Measurements from ENCODE around the gene IFT88. TPM values are rescaled to one million over a fixed set of nuclear protein-coding genes. Genes with fewer than 3 reads are reported as not detected.

IFT88 gene
- total and polyA plus RNA-seq, 7 donors, result 6.6 to 21.8 (median 13.8) TPM

DNA sequence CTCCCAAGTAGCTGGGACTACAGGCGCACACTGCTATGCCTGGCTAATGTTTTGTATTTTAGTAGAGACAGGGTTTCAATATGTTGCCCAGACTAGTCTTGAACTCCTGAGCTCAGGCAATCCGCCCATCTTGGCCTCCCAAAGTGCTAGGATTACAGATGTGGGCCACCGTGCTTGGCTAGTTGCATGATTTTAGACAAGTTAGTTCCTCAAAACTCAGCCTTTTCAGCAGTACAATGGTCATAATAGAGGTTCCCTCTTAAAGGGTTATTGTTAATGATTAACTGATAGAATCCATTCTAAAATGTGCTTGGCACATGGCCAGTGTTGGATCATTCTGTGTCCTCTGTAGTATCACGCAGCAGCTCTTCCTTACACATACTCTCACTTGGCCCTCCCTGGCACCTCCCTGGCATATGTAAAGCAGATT lies 19.5 kb upstream of the IFT88 start:
- Histone ChIP-seq H3K36me3 (no peaks in the 10 kb centered on the region), H3K4me3 (no peak overlapping the region), H3K27ac (no peak overlapping the region), H3K4me1 (no peaks in the 10 kb centered on the region), H3K9me3 (no peaks in the 10 kb centered on the region), H3K27me3 (no peaks in the 10 kb centered on the region)
- no peak for DNase-seq
- intact Hi-C loops (cut with DNase I), result no loop called here
- TF ChIP-seq POLR2A (IDR thresholded peaks at IDR 0.05), result no peak
- TF ChIP-seq POLR2AphosphoS5 (IDR thresholded peaks at IDR 0.05), result no peak
- WGBS, 2 donors, result 38 to 70% methylated on average over 4 of the region's 4 CpGs

DNA sequence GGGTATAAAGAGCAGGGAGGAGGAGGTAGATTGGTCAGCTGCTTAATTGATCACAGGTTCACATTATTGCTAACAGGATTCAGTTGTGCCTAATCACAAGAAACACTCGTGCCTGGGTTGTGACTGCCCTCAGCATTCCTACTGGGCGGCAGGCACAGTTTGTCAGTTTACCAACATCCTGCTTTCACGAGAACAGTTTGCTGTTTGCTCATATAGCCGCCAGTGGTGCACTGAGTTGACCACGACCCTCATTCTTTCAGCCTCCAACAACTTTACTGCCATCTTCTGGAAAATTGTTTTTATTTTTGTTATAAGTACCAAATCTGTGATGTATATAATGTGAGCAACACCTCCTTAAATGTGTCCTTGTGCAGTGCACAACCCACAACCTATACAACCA lies 16.2 kb upstream of the IFT88 start:
- H3K27me3 ChIP-seq, result no peaks in the 10 kb centered on the region
- H3K9me3 ChIP-seq, result no peaks in the 10 kb centered on the region
- intact Hi-C loops (cut with DNase I), result no loop called here
- DNase-seq, result no peak
- WGBS, 2 donors, result 57 to 67% methylated on average over 5 of the region's 5 CpGs
- no peak for TF ChIP-seq POLR2A (IDR thresholded peaks at IDR 0.05)
- TF ChIP-seq, protein P1, sequence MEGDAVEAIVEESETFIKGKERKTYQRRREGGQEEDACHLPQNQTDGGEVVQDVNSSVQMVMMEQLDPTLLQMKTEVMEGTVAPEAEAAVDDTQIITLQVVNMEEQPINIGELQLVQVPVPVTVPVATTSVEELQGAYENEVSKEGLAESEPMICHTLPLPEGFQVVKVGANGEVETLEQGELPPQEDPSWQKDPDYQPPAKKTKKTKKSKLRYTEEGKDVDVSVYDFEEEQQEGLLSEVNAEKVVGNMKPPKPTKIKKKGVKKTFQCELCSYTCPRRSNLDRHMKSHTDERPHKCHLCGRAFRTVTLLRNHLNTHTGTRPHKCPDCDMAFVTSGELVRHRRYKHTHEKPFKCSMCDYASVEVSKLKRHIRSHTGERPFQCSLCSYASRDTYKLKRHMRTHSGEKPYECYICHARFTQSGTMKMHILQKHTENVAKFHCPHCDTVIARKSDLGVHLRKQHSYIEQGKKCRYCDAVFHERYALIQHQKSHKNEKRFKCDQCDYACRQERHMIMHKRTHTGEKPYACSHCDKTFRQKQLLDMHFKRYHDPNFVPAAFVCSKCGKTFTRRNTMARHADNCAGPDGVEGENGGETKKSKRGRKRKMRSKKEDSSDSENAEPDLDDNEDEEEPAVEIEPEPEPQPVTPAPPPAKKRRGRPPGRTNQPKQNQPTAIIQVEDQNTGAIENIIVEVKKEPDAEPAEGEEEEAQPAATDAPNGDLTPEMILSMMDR (IDR thresholded peaks at IDR 0.05), result no peak
- TF ChIP-seq POLR2AphosphoS5 (IDR thresholded peaks at IDR 0.05), result no peak
- TF ChIP-seq EP300 (IDR thresholded peaks at IDR 0.05), result no peak
- H3K27ac ChIP-seq, result no peak overlapping the region
- H3K4me1 ChIP-seq, result no peaks in the 10 kb centered on the region
- no peaks in the 10 kb centered on the region for H3K36me3 ChIP-seq
- no peak overlapping the region for H3K4me3 ChIP-seq

DNA sequence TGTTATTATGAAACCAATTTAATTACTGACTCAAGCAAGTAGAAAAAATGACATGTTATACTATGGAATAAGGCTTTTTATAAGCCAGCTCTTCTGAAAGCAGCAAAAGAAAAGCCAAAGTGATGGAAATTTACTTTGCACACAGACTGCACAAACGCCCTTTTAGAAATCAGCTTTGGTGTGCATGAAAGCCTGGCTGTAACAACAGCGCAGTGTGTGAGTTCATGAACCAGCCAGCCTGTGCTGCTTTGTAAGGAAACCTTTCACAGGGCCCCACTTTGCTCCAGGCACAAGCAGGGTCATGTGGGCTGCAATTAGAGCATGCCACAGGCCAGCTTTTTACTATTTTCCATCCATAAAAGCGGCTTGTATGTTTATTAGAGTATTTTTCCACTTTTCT lies 13.6 kb upstream of the IFT88 start:
- DNase-seq, result no peak
- Histone ChIP-seq H3K27ac (peak overlapping the region in 1 of 4 donors; percentile 39), H3K4me1 (no peaks in the 10 kb centered on the region), H3K27me3 (no peaks in the 10 kb centered on the region), H3K36me3 (no peaks in the 10 kb centered on the region), H3K9me3 (no peaks in the 10 kb centered on the region), H3K4me3 (no peak overlapping the region)
- TF ChIP-seq POLR2AphosphoS5 (IDR thresholded peaks at IDR 0.05) (no peak), EP300 (IDR thresholded peaks at IDR 0.05) (no peak), POLR2A (IDR thresholded peaks at IDR 0.05) (no peak)
- TF ChIP-seq, protein P1 (IDR thresholded peaks at IDR 0.05), result no peak
- intact Hi-C loops (cut with DNase I), result no loop called here
- 72 to 75% methylated on average over 3 of the region's 3 CpGs for whole genome bisulfite sequencing, 2 donors

DNA sequence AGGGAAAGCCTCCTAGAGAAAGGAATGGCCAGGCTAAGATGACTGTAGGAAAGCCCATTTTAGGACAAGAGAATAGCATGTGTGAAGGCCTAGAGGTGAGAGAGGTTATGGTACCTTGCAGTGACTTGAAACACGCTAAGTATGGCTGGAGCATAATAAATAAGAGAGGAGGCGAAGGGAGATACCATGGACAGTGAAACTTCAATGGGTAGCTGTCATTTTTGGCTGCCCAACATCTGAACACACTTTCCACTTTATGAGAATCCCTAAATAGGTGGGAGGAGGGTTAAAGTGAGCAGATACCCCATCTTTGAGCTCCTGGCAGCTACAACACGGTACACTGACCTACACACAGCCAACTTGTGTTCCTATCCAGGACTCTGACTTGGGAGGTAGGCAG lies 8.0 kb upstream of the IFT88 start:
- Histone ChIP-seq H3K4me3 (no peak overlapping the region), H3K9me3 (no peaks in the 10 kb centered on the region), H3K4me1 (no peaks in the 10 kb centered on the region), H3K27me3 (no peaks in the 10 kb centered on the region), H3K27ac (no peak overlapping the region), H3K36me3 (no peaks in the 10 kb centered on the region)
- intact Hi-C loops (cut with DNase I), result no loop called here
- 80 to 95% methylated on average over 3 of the region's 3 CpGs for WGBS, 2 donors
- no peak for DNase-seq
- no peak for TF ChIP-seq POLR2A (IDR thresholded peaks at IDR 0.05)
- TF ChIP-seq EP300 (IDR thresholded peaks at IDR 0.05), result no peak
- no peak for TF ChIP-seq POLR2AphosphoS5 (IDR thresholded peaks at IDR 0.05)
- TF ChIP-seq, protein P1 (IDR thresholded peaks at IDR 0.05), result no peak

DNA sequence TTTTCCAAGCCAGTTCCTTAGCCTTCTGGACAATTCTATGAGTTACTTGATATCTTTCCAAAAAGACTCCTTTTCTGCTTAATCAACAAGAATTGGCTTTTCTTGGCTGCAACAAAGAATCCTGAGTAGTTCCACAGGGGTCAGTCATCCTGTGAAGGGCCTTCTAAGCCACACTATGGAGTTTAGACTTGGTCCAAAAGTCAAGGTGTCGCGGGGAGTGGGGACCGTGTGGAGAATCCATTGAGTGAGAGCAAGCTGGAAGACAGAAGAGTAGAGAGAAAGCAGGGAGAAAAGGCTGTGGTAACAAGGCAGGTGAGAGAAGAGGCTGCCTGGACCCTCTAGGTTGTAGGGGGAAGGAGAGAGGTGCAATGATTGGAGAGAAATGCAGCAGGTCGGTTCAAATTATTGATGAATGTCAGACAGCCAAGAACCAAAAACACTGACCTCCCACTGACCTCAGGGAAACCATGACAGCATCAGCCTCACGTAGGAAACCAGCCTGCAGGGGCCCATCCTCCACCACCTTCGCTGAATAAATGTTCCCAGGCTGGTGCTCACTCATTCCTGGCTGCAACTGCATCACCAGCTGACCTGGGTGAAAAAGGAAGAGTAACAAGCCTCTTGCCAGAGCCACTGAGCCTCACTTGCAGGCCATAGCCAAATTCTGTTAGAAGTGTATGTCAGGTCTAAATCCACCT lies 7.1 kb upstream of the IFT88 start:
- TF ChIP-seq POLR2A (IDR thresholded peaks at IDR 0.05) (no peak), POLR2AphosphoS5 (IDR thresholded peaks at IDR 0.05) (no peak), EP300 (IDR thresholded peaks at IDR 0.05) (no peak)
- TF ChIP-seq, protein P1 (IDR thresholded peaks at IDR 0.05), result no peak
- no peaks in the 10 kb centered on the region for H3K27me3 ChIP-seq
- H3K4me3 ChIP-seq, result no peak overlapping the region
- DNase-seq, result no peak
- no peaks in the 10 kb centered on the region for H3K9me3 ChIP-seq
- no peak overlapping the region for H3K27ac ChIP-seq
- H3K36me3 ChIP-seq, result no peaks in the 10 kb centered on the region
- H3K4me1 ChIP-seq, result no peaks in the 10 kb centered on the region
- intact Hi-C loops (cut with DNase I), result loop anchor here (10.0 kb wide), 1 partner anchor 265 kb away; no protein-coding TSS in a partner anchor
- WGBS, 2 donors, result 88 to 91% methylated on average over 6 of the region's 6 CpGs
